GM18511 (cell line): ENCODE data around the gene POLDIP3.
"Not testable (repeated sequence)": the region's sequence is repeated elsewhere in the genome, so short reads cannot be mapped to it uniquely, and the experiment has no call there.

ENCODE experiments used
- ATAC-seq: cut with Tn5 transposase; IDR thresholded peaks from one replicate; pipeline ENCODE4 v1.9.1; 2021; ENCODE audit warnings: mild to moderate bottlenecking, moderate library complexity; ENCODE audit not compliant: unreplicated experiment

POLDIP3 gene

DNA sequence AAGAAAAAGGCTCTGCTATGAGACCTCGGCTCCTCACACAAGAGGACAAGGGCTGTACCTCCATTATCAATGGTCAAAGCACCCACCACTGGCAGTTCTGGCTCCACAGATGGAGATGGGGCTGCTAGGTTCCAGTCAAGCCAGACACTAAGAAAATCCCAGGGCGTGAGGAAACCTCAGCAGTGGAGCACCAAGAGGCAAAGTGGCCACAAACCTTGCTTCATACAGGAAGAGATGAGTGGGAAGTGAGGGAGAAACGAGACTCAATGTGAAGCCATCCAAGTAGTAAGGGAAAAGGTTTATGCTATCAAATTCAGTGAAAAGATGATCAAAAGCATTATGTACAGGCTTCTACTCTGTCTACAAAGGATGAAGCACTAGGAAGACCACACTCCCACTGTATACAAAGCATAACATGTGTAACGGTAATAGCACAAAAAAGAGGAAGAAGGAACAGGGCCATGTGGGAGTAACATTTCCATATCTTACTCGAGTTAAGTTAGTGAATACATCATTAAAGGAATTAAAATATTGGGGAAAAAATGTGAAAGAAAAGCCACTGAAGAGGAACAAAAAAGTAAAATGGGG, 27.0 kb downstream of the POLDIP3 start:
- no peak for ATAC-seq

DNA sequence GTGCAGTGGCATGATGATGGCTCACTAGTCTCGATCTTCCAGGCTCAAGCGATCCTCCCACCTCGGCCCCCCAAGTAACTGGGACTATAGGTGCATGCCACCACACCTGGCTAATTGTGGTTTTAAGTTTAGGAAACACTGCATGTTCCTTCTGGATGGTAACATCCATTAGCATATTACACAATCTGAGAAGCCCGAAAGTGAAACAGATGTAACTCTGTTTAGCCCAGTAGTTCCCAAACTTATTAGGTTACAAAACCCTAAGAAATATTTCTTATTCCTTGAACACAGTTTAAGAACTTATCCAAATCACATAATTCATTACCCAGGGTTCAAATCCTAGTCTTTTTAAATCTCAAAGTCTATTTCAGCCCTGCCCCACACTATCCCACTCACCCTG, 28.3 kb downstream of the POLDIP3 start:
- no peak for ATAC-seq

DNA sequence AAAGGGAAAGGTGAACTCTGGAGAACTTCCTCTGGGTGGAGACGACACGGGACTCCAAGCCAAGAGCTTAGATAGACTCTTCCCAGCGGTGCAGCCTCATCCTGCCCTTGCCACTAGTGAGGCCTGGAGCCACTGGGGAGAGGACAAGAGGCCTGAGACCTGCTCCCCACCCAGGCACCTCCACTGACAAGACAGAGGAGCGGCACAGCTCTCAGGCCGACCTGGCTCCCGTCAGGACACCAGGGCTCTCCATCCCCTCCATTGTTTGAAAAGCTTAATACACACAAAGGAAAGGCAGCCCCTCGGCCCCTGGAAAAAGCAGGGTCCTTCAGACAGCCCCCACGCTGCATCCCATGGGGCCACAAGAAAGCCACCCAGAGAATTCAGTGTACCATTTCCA, 29.6 kb downstream of the POLDIP3 start:
- ATAC-seq, result no peak

DNA sequence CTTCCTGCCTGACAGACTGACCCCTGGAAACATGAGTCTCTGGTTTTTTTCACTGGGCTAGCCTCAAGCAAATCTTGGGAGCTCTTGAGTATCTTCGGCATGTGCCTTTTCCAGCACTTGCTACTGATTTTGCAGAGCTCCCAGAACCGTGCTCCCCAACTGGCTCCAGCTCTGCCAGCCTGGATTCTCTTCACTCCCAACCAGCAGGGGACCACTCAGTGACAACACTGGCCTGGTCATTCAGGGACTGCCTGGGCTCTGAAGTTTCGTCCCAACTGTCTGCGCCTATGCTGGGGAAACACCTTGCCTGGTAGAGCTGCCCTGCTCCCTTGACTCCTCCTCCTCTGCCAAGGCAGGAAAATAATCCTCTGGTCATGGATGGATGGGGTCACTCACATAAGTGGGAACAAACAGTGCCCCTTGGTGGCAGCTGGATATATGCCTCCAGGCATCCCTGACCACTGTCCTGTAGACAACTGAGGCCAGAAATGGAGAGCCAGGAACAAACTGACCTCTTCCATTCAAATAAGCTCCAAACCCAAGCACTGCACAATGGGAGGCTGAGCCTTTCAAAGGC, 30.2 kb downstream of the POLDIP3 start:
- ATAC-seq, result no peak

DNA sequence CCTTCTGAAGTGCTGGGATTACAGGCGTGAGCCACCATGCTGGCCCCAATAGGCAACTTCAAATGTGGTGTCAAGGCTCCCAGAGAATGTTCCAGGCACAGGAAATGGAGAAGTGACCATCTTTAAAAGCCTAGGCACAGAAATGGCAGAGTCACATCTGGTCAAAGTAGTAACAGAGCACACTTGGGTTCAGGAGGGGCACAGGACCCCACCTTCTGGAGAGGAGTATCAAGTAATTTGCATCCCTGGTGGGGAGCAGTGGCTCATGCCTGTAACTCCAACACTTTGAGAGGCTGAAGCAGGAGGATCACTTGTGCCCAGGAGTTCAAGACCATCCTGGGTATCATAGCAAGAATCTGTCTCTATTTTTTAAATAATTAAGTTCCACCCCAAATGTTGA, 31.7 kb downstream of the POLDIP3 start:
- no peak for ATAC-seq

DNA sequence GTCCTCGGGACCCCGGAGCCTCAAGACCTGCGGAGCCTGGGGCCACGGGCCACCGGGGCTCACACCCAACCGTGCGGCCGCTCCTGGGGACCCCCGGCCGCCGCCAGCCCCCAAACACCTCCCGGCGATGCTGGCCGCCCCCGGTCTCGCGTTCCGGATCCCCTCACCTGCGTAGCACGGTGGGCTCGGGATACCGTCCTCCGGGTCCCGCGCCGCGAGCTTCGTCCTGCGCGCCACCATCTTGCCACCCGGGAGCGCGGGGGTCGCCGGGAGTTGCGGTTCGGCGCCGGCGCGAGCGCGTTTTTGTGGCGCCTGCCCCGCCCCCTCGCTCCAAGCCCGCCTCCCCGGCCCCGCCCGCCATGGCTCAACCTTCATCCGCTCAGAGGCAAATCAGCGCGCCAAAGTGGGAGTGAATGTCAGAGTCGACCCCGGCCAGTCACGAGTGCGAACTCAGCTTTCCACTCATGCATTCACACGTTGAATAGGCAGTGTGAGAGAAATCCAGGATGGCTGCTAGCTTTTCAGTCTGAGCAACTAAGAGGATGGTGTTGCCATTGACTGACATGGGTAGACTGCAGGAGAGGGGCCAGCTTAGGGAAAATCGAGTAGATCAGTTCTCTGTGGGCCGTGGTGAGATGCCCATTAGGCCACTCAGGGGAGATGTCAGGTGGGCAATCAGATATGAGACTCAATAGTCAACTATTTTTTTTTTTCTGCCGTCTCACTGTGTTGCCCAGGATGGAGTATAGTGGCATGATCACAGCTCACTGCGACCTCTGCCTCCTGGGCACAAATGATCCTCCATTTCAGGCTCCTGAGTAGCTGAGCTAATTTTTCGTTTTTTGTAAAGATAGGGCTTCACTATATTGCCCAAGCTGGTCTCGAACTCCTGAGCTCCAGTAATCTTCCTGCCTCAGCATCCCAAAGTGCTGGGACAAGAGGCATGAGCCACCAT, 32.6 kb downstream of the POLDIP3 start:
- peak; percentile 77 for ATAC-seq

DNA sequence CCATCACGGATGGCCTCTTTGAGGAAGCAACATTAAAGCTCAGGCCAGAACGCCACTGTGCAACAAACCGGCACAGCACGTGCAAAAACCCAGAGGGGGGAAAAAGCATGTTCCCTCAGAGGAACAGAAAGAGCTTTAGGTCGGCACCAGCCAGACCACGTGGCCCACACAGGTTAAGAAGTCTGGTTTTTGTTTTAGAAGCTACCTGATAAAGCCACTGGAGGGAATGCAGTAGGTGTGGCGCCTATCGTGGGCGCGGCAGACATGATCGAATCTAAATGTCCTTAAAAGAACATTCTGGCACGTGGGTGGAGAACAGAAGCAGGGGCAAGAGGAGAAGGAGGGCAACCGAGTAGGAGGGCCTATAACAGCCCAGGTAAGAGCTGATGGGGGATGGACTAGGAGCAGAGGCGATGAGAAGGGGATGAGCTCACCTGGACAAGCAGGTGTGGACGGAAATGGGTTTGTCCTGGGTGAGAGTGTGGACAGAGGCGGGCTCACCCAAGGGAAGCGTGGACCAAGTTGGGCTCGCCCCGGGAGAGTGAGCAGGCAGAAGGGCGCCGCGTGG, 33.4 kb downstream of the POLDIP3 start:
- ATAC-seq, result peak; percentile 44

DNA sequence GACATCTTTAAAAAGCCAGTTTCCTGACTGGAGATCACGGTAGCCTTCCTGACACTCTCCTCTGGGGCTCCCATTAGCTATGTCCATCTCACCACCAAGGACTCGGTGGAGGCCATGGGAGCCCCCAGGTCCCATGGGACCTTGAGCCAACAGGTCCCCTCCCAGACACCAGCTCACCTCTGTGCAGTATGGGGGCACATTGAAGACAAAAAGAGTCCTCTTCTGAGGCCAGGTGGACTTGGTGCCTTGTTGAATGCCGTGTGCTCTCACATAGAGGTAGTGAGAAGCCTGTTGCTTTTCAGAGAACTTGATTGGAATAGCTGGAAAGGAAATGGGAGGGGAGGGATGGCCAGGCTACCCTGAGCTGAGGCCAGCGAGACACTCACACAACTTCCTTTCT, 34.6 kb downstream of the POLDIP3 start:
- ATAC-seq, result not testable (repeated sequence)

DNA sequence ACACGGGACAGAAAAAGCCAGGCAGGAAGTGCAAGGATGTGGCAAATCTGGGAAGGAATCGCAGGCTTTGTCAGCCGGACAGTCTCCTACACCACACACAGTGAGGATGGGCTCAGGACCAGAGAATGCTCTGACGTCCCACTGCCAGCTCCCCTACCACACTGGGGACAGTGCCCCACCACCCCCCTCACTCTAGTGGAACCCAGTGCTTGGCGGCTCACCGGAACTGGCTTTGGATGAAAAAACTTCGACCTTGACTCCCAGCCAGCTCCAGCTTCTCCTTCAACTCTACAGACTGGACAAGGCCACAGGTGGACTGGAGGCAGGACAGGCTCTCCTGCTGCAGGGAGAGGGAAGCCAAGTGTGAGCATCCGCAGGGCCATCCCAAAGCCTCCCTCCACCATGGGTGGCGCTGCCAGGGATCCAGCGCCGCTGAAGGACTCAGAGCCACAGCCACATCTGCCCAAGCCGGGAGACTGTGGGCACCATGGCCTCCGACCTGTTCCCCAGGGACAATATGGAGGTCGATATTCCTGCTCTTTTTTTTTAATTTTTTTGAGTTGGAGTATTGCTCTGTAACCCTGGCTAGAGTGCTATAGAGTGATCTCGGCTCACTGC, 37.0 kb downstream of the POLDIP3 start:
- no peak for ATAC-seq

DNA sequence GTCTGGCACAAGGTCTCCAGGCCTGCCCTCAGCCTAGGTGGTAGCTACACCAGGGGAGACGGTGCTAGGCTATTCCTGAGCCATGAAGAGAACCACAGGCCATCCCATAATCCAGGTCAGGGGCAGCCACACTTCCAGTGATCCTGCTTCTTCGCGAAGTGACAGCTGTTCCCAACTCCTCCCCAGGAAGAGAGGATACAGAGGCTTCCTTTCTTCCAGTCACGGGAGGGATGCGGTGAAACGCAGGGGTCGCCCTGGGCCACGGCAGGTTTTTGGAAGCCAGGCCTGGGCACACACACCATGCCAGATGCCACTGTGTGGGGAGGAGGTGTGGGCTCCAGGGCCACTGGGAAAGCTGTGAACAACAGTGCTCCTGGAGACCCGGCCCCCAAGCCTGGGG, 37.5 kb downstream of the POLDIP3 start:
- ATAC-seq, result not testable (repeated sequence)

DNA sequence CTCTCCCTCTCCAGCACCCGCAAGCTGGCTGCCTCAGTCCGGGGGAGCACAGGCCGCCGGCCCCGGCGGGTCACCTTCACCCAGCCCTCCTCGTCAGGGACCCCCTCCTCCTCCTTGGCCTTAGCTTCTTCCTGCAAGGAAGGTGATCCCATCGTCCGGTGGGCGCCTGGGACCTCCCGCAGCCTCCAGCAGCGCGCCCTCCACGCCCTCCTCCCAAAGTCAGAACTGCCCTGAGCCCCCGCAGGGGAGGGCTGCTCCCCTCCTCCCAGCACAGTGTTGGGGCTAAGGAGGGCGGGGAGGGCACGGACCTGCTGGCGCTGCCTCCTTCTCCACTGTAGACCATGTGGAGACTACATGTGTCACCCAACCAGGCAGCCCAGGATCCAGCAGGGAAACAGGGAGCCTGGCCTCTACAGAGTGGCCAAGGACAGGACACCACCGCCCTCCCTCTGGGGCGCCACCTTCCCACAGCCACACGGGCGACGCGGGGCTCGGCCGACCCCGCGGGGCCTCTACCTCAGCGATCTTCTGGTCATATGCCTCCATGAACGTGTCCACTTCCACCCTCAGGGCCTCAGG, 38.6 kb downstream of the POLDIP3 start:
- not testable (repeated sequence) for ATAC-seq

DNA sequence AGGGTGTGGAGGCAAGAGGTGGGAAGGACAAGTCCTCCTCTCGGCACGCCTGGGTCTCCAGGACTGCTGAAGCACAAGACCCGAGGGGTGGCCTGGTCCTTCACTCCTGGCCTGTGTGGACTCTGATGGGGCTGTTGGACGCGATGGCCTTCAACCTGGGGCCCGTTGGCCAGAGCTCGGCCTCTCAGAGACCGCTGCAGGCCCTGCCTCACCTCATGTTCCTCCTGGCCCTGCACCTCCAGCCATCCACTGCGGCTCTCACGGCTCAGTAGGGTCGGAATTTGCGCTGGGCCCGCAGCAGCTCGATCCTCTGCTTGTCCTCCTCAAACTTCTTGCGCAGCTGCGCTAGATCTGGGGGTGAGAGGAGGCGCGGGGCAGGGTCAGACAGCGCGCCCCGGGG, 40.2 kb downstream of the POLDIP3 start:
- ATAC-seq, result not testable (repeated sequence)

DNA sequence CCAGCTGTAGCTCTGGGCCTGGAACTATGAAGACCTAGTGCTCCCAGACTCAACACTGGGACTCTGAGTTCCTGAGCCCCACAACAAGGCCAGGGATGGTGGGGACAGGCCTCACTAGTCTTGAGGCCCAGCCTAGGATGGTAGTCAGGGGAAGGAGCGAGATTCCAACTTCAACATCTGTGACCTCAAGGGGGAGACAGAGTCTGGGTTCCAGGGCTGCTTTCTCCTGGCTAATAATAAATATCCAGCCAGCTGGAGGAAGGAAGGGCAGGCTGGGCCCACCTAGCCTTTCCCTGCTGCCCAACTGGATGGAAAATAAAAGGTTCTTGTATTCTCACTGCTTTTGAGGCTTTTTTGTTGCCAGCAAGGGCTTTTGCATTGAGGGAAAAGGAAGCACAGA, 40.6 kb downstream of the POLDIP3 start:
- ATAC-seq, result not testable (repeated sequence)

DNA sequence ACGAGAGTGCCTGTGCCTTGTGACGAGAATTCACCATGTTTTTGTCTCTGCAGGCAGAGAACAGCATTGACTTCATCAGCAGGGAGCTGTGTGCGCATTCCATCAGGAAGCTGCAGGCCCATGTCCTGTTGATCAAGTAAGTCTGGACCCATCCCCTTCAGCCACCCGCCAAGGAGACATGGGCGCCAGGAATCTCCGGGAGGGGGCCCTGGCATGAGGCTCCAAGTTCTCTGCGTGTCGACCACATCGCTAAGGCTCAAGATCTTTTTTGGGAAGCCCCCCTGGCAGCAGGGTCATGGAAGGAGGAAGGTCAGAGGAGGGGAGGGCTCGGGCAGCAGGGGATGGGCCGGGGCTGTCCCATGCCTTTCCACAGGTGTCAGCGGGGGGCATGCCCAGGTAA, 43.6 kb downstream of the POLDIP3 start:
- not testable (repeated sequence) for ATAC-seq

DNA sequence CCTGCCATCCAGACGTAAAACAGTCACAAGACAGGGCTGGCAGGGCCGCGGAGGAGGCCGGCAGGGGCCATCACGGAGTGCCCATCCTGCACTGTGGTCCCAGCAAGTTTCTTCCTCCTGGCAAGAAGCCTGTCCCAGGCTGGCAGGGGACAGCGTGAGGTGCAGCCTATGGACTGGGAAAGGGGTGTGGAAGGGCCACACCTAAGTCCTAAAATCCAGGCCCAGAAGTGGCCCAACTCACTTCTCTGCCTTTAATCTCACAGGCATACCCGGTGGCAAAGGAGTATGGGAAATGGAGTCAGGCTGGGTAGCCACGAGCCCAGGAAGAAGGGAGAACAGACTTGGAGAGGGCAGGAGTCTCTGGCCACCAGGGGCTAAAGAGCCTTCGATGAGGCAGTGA, 44.1 kb downstream of the POLDIP3 start:
- ATAC-seq, result not testable (repeated sequence)

DNA sequence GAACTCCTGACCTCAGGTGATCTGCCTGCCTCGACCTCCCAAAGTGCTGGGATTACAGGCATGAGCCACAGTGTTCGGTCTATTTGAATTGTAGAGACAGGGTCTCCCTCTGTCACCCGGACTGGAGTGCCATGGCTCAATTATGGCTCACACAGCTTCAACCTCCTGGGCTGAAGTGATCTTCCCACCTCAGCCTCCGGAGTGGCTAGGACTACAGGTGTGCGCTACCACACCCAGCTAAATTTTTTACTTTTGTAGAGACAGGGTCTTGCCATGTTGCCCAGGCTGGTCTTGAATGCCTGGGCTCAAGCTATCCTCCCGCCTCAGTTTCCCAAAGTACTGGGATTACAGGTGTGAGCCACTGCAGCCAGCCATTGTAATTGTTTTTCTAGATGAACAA, 46.7 kb downstream of the POLDIP3 start:
- ATAC-seq, result not testable (repeated sequence)

DNA sequence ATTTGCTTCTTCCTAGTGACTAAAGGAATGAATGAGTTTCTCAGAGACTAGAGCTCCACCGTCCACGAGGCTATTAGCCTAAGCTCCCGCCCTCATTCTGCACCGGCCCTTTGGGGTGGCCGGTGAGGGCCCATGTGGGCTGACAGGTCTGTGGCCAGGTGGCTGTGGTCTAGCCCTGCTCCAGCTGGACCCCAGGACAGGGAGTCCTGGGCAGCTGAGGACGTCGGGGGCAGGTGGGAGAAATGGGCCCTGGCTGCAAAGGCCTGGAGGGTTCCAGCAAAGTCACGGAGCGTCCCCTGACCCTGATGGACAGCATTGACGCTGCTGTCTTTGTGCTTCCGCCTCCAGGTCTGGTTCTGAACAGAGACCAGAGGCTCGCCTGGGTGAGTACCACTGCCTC, 48.7 kb downstream of the POLDIP3 start:
- ATAC-seq, result no peak

DNA sequence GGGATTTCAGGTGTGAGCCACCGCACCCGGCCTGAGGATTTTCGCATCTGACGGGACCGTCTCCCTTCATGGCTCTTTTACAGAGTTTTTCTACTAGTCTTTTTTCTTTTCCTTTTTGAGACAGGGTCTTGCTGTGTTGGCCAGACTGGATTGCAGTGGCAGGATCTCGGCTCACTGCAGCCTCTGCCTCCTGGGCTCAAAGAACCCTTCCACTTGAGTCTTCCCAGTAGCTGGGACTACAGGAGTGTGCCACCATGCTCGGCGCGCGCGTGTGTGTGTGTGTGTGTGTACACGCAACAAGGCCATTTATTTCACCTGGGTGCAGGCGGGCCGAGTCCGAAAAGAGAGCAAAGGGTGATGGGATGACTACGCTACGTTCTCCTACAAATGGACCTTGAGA, 50.0 kb downstream of the POLDIP3 start:
- no peak for ATAC-seq

DNA sequence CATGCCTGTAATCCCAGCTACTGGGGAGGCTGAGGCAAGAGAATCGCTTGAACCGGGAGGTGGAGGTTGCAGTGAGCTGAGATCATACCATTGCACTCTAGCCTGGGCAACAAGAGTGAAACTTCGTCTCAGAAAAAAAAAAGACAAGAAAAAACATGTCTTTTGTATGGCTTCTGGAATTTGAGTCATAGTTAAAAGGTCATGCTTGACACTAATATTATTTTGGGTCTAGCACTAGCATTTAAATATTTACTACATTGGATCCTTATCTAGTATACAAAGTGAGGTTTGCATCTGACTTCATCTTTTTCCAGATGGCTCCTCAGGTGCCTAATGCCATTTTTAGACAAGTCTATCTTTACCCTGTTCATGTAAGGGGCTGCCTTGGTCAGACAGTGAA, 50.7 kb downstream of the POLDIP3 start:
- ATAC-seq, result not testable (repeated sequence)

DNA sequence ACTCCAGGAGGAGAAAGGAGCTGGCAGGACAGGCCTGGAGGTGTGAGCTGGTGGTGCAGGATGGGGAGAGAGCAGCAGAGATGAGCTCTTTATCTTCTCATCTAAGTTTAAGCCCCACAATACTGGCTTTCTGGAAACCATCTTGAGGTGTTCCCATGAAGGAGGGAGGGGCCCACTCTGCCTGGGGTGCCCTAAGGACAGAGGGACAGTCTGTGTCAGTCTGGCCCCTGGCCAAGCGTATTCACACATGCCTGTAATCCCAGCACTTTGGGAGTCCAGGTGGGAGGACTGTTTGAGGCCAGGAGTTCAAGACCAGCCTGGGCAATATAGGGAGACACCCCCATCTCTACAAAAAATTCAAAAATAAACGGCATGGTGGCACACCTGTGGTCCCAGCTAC, 52.0 kb downstream of the POLDIP3 start:
- ATAC-seq, result no peak

DNA sequence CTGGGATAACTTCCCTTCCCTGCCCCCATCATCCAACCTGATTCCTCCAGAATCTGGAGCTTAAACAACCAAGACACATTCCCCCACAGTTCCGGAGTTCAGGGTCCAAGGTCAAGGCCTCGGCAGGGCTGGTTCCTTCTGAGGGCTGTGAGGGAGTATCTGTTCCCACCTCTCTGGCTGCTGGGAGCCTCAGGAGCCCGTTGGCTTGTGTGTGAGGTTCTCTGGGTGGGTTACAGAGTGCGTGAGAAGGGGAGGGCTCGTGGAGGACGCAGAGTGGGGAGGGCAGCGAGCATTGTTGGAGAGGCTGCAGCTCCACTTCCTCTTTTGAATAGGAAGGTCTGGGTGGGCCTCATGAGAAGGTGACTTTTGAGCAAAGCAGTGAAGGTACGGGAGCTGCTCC, 52.4 kb downstream of the POLDIP3 start:
- no peak for ATAC-seq
